GM13976 (cell line): Measurements from ENCODE around the gene PLEKHA4.
"Not testable (repeated sequence)": the region's sequence is repeated elsewhere in the genome, so short reads cannot be mapped to it uniquely, and the experiment has no call there.

Experiments
- DNase-seq: peaks from one replicate; pipeline ENCODE4 v3.0.0; 2012; ENCODE audit warnings: low spot score
- in situ Hi-C: fragments of 300-500 bp; cut with MboI; formaldehyde crosslinking; loops from one replicate; pipeline ENCODE4 v1.12.0; 2022; ENCODE audit warnings: low sequenced_read_pairs, mixed read lengths, inconsistent platforms; ENCODE audit not compliant: unreplicated experiment
- TF ChIP-seq, protein P1 (sequence below): IDR thresholded peaks from 2 replicates; pipeline ENCODE4 v1.5.1; 2012; ENCODE audit warnings: borderline replicate concordance, mild to moderate bottlenecking; ENCODE audit not compliant: insufficient read depth; ENCODE audit errors: extremely low read depth, missing control alignments, control extremely low read depth

PLEKHA4 gene

DNA sequence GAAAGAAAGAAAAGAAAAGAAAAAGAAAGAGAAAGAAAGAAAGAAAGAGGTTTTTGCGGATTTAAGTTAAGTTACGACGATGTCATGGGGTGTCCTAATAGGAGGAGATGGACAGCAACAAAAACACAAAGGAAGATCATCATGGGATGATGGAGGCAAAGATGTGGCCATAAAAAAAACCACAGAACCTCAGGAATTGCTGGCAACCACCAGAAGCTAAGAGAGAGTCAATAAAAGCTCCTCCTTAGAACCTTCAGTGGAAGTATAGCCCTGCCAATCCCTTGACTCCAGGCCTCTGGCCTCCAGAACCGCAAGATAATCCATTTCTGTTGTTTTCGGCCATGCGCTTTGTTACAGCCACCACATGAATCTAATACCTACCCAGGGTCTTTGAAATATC is 11.5 kb downstream of the PLEKHA4 start:
- TF ChIP-seq, protein P1, sequence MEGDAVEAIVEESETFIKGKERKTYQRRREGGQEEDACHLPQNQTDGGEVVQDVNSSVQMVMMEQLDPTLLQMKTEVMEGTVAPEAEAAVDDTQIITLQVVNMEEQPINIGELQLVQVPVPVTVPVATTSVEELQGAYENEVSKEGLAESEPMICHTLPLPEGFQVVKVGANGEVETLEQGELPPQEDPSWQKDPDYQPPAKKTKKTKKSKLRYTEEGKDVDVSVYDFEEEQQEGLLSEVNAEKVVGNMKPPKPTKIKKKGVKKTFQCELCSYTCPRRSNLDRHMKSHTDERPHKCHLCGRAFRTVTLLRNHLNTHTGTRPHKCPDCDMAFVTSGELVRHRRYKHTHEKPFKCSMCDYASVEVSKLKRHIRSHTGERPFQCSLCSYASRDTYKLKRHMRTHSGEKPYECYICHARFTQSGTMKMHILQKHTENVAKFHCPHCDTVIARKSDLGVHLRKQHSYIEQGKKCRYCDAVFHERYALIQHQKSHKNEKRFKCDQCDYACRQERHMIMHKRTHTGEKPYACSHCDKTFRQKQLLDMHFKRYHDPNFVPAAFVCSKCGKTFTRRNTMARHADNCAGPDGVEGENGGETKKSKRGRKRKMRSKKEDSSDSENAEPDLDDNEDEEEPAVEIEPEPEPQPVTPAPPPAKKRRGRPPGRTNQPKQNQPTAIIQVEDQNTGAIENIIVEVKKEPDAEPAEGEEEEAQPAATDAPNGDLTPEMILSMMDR, result no peak
- in situ Hi-C loops, result no loop called here
- DNase-seq, result no peak

DNA sequence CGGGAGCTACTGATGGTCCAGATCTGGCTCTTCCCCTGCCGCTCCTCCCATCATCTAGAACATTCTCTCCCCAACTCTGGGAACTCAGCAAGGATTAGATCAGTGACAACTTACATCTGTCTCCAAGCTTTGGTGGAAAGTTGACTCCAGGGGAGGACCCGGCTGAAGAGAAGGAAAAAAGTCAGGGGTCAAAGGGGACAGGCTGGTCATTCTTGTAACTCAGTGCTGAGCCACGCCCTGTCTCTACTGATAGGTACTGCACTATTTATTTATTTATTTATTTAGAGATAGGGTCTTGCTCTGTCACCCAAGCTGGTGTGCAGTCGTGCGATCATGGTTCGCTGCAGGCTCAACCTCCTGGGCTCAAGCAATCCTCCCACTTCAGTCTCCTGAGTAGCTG is 14.3 kb downstream of the PLEKHA4 start:
- in situ Hi-C loops, result no loop called here
- DNase-seq, result no peak
- TF ChIP-seq, protein P1, result no peak

DNA sequence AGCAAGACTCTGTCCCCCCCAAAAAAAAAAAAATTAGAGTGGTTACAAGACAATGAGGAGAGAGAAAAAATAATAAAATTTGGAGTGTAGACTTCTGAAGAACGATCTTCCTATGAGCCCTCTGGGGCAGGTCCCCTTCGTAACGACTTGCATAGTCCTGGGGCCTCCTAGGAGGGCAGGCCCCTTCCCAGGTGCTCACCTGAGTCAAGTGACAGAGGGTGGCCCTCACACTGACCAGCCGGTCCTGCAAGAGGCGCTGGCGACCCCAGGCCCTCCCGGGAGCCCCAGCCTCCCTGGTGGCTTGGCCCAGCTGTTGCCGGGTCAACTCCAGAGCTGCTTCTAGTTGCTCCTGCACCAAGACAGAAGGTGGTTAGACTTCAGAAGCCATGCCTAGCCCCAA is 14.9 kb downstream of the PLEKHA4 start:
- DNase-seq, result no peak
- in situ Hi-C loops, result no loop called here
- TF ChIP-seq, protein P1, result no peak

DNA sequence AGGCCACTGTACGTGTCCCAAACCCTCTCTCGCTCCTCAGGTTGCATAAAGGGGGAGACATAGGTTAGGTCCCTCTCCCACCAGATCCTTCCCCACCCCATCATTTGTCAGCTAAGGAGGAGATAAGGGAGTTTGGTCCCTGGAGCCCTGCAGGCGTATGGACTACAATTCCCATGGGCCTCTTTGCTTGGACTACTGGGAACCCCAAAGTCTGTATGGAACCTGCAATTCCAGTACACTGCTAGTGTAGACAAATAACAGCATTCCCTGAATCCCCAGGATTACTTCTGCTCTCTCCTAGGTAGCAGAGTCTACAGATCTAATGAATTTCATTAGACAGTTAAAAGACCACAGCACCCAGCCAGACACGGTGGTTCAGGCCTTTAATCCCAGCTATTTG is 16.1 kb downstream of the PLEKHA4 start:
- DNase-seq, result no peak
- in situ Hi-C loops, result no loop called here
- TF ChIP-seq, protein P1, result no peak

DNA sequence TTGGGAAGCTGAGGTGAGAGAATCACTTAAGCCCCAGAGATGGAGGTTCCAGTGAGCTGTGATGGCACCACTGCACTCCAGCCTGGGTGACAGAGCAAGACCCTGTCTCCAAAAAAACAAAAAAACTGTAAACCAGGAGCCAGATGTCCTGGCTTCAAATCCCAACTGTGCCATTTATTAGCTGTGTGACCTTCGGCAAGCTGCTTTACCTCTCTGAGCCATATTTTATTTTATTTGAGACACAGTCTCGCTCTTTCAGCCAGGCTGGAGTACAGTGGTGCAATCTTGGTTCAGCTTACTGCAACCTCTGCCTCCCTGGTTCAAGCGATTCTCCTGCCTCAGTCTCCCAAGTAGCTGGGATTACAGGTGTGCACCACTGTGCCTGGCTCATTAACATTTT is 21.8 kb downstream of the PLEKHA4 start:
- in situ Hi-C loops, DNase-seq: not testable (repeated sequence)

DNA sequence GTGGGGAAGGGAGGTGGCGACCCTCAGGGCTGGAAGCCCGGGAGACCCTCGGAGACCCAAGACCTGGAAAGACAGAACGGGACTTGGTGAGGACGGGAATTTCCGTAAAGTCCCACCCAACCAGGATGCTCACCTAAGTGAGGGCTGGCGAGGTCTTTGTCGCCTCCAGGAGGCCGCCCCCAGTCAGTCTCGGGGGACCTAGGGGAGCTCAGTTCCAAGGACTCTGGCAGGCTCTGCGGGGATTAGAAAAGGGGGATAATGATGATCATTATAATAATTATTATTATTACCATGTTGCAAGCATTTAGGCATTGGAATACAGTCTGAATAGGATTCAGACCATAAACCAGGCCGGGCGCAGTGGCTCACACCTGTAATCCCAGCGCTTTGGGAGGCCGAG is 23.0 kb downstream of the PLEKHA4 start:
- in situ Hi-C loops, result no loop called here
- no peak for DNase-seq
- TF ChIP-seq, protein P1, result no peak

DNA sequence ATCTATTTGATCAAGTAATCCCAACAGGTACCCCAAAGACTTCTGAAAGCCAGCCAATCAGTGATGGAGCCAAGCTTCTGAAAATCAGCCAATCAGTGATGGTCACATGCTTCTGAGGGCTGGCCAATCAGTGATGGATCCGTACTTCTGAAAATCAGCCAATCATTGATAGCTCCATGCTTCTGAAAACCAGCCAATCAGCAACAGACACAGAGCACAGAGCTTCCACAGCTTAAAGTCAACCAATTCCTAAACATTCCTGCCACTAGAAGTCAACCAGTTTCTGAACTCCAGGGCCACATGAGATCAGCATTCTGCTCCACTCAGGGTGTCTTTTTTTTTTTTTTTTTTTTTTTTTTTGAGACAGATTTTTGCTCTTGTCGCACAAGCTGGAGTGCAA is 23.9 kb downstream of the PLEKHA4 start:
- DNase-seq, result no peak
- TF ChIP-seq, protein P1, result no peak
- in situ Hi-C loops, result loop anchor here (5.0 kb wide), 1 partner anchor 52 kb away; no protein-coding TSS in a partner anchor

DNA sequence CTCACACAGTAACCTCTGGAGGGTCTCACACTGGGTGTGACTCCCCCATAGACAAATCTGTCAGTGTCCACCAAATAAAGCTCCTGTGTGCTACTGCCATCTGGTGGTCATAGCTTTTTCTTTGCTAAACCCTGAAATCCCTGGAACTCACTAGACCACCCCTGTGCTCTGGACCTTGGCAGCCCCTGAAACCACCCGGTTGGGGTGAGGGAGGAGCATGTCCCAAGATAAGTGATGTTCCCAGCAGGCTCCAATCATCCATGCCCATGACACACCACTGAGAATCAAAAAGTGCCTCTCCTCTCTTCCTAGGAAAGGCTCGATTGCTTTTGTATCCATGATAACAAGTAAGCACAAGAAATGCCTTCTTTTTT is 25.6 kb downstream of the PLEKHA4 start:
- in situ Hi-C loops, result loop anchor here (5.0 kb wide), 1 partner anchor 50 kb away; no protein-coding TSS in a partner anchor
- TF ChIP-seq, protein P1, result peak; percentile 56
- peak; percentile 67 for DNase-seq
